ENCODE data around the gene ATG4B.

DNA sequence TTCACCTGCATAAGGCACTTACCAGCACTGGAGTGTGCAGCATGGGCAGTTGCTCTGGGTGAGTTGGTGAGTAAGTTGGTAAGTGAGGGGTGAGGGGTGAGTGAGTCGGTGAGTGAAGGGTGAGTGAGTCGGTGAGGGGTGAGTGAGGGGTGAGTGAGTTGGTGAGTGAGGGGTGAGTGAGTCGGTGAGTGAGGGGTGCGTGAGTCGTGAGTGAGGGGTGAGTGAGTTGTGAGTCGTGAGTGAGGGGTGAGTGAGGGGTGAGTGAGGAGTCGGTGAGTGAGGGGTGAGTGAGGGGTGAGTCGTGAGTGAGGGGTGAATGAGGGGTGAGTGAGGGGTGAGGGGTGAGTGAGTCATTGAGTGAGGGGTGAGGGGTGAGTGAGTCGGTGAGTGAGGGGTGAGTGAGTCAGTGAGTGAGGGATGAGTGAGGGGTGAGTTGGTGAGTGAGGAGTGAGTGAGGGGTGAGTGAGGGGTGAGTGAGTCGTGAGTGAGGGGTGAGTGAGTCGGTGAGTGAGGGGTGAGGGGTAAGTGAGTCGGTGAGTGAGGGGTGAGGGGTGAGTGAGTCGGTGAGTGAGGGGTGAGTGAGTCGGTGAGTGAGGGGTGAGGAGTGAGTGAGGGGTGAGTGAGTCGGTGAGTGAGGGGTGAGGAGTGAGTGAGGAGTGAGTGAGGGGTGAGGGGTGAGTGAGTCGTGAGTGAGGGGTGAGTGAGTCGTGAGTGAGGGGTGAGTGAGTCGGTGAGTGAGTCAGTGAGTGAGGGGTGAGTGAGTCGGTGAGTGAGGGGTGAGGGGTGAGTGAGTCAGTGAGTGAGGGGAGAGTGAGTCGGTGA is 17.7 kb upstream of the ATG4B start:
- TF ChIP-seq, protein P1, sequence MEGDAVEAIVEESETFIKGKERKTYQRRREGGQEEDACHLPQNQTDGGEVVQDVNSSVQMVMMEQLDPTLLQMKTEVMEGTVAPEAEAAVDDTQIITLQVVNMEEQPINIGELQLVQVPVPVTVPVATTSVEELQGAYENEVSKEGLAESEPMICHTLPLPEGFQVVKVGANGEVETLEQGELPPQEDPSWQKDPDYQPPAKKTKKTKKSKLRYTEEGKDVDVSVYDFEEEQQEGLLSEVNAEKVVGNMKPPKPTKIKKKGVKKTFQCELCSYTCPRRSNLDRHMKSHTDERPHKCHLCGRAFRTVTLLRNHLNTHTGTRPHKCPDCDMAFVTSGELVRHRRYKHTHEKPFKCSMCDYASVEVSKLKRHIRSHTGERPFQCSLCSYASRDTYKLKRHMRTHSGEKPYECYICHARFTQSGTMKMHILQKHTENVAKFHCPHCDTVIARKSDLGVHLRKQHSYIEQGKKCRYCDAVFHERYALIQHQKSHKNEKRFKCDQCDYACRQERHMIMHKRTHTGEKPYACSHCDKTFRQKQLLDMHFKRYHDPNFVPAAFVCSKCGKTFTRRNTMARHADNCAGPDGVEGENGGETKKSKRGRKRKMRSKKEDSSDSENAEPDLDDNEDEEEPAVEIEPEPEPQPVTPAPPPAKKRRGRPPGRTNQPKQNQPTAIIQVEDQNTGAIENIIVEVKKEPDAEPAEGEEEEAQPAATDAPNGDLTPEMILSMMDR (IDR thresholded peaks at IDR 0.05; ENCODE audit: poor library complexity, severe bottlenecking): no peak
- no peak for TF ChIP-seq REST (IDR thresholded peaks at IDR 0.05; ENCODE audit: borderline replicate concordance)
- no peak for TF ChIP-seq RAD21 (conservative IDR thresholded peaks at IDR 0.05)
- TF ChIP-seq EZH2 (IDR thresholded peaks at IDR 0.05; ENCODE audit: borderline replicate concordance, insufficient read depth, low read length, poor library complexity, severe bottlenecking): no peak
- no peak for TF ChIP-seq POLR2AphosphoS5 (IDR thresholded peaks at IDR 0.05)
- TF ChIP-seq TAF1 (IDR thresholded peaks at IDR 0.05; ENCODE audit: low read depth): no peak
- TF ChIP-seq EP300 (conservative IDR thresholded peaks at IDR 0.05; ENCODE audit: poor library complexity, severe bottlenecking): no peak

All from neural cell (in vitro differentiated cells).